Sigmoid colon (tissue), 7 donors: Measurements from ENCODE around the gene CHRM5. TPM values are rescaled to one million over a fixed set of nuclear protein-coding genes. Genes with fewer than 3 reads are reported as not detected.

Source experiments
- DNase-seq: peaks from one replicate; pipeline ENCODE4 v3.0.0-alpha.2; 2019
- H3K27ac ChIP-seq, 4 donors: fragments of 200-600 bp; sonication (generic); one replicate each; pipeline ENCODE4 v1.5.1; 2016 to 2019; ENCODE audit warnings: mild to moderate bottlenecking in 1 of 4
- H3K27me3 ChIP-seq, 3 donors: fragments of 200-600 bp; sonication (generic); one replicate each; pipeline ENCODE4 v1.5.1; 2019; ENCODE audit warnings: mild to moderate bottlenecking in 1 of 3
- H3K36me3 ChIP-seq, 4 donors: fragments of 200-600 bp; sonication (generic); one replicate each; pipeline ENCODE4 v1.5.1; 2016 to 2019
- H3K4me1 ChIP-seq, 4 donors: fragments of 200-600 bp; sonication (generic); one replicate each; pipeline ENCODE4 v1.5.1; 2017 to 2019
- H3K4me3 ChIP-seq, 4 donors: fragments of 200-600 bp; sonication (generic); one replicate each; pipeline ENCODE4 v1.5.1; 2017 to 2019; ENCODE audit warnings: mild to moderate bottlenecking in 2 of 4, moderate library complexity in 1 of 4
- H3K9me3 ChIP-seq, 4 donors: fragments of 200-600 bp in 3 of 4; sonication (generic) in 3 of 4; one replicate each; pipeline versions ENCODE4 v1.5.1 to v1.6.1; 2013 to 2019
- EP300 ChIP-seq, 4 donors: sonication (generic); formaldehyde crosslinking; IDR thresholded peaks; one replicate each; pipeline ENCODE4 v1.6.1; 2017; ENCODE audit warnings: antibody characterized with exemption in 4 of 4
- POLR2A ChIP-seq, 2 donors: fragments of 450-650 bp; IDR thresholded peaks; one replicate each; pipeline ENCODE4 v1.6.1; 2016; ENCODE audit warnings: antibody characterized with exemption in 2 of 2, mild to moderate bottlenecking in 2 of 2, moderate library complexity in 2 of 2
- POLR2AphosphoS5 ChIP-seq, 4 donors: sonication (generic); formaldehyde crosslinking; IDR thresholded peaks; one replicate each; pipeline ENCODE4 v1.6.1; 2017; ENCODE audit warnings: antibody characterized with exemption in 4 of 4
- WGBS, 2 donors: extraction: QIAGEN DNeasy Blood & Tissue Kit; methylation state at CpG; one replicate each; pipeline ENCODE4 v1.1.7; 2013; 5-methylcytosine and 5-hydroxymethylcytosine counted together
- intact Hi-C: fragments of 100-400 bp; cut with DNase I; formaldehyde crosslinking; loops from one replicate; pipeline ENCODE4 v1.15.1; 2023
- polyA plus RNA-seq, 3 donors: library from polyadenylated mRNA; stranded (reverse); fragments of 200-250 nt; gene quantifications; one replicate each; pipeline ENCODE4 v1.2.3, GENCODE V29; 2013
- total RNA-seq, 4 donors: library from RNA; depleted of rRNA; stranded (reverse); fragments of >200 nt; gene quantifications; one replicate each; pipeline ENCODE4 v1.1.0, GENCODE V29; 2016
- TF ChIP-seq, protein P1 (sequence below), 4 experiments: fragments of 450-650 bp in 3 of 4; fragments of 200-600 bp in 1 of 4; IDR thresholded peaks; one replicate each; pipeline ENCODE4 v1.5.1; 2016 to 2019; ENCODE audit warnings: antibody characterized with exemption in 4 of 4, mild to moderate bottlenecking in 3 of 4, moderate library complexity in 2 of 4
- donor health status: healthy with polysubstance abuse.
- donor health status: Bipolar disorder and iron deficiency.
- donor health status: healthy.

Gene CHRM5
- total and polyA plus RNA-seq, 7 donors, result 0.01 TPM; not detected in 6

DNA sequence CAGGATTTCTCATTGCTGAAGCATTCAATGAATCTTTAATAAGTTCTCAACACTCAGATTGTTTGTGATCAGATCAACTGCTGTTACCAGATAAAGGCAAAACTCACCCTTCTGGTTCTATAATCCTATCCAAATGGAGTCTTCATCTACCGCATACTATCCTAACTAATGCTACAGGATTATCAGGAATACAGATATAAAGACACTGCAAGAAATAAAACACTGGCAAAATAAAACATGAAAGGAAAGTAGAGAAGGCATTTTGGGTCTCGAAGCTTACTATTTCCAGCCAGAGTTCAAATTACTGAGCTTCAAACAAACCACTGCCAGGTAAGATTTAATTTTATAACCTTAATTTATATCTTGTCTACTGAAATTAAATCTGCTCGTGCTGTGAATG is 524 bp downstream of the CHRM5 start:
- DNase-seq, result no peak
- Histone ChIP-seq H3K9me3 (no peaks in the 10 kb centered on the region), H3K27ac (no peak overlapping the region), H3K36me3 (no peaks in the 10 kb centered on the region), H3K27me3 (no peaks in the 10 kb centered on the region), H3K4me1 (no peaks in the 10 kb centered on the region), H3K4me3 (no peak overlapping the region)
- TF ChIP-seq EP300 (IDR thresholded peaks at IDR 0.05), result no peak
- TF ChIP-seq POLR2AphosphoS5 (IDR thresholded peaks at IDR 0.05), result no peak
- no peak for TF ChIP-seq POLR2A (IDR thresholded peaks at IDR 0.05)
- TF ChIP-seq, protein P1, sequence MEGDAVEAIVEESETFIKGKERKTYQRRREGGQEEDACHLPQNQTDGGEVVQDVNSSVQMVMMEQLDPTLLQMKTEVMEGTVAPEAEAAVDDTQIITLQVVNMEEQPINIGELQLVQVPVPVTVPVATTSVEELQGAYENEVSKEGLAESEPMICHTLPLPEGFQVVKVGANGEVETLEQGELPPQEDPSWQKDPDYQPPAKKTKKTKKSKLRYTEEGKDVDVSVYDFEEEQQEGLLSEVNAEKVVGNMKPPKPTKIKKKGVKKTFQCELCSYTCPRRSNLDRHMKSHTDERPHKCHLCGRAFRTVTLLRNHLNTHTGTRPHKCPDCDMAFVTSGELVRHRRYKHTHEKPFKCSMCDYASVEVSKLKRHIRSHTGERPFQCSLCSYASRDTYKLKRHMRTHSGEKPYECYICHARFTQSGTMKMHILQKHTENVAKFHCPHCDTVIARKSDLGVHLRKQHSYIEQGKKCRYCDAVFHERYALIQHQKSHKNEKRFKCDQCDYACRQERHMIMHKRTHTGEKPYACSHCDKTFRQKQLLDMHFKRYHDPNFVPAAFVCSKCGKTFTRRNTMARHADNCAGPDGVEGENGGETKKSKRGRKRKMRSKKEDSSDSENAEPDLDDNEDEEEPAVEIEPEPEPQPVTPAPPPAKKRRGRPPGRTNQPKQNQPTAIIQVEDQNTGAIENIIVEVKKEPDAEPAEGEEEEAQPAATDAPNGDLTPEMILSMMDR (IDR thresholded peaks at IDR 0.05), result no peak
- 77 to 88% methylated on average over 3 of the region's 3 CpGs for WGBS, 2 donors
- intact Hi-C loops, result no loop called here

- no peaks in the 10 kb centered on the region for H3K36me3 ChIP-seq
- no peak for DNase-seq
- H3K27ac ChIP-seq, result no peak overlapping the region
- 92 to 96% methylated on average over 2 of the region's 2 CpGs for WGBS, 2 donors
- intact Hi-C loops, result no loop called here
- H3K9me3 ChIP-seq, result no peaks in the 10 kb centered on the region
- no peaks in the 10 kb centered on the region for H3K4me1 ChIP-seq
- no peak overlapping the region for H3K4me3 ChIP-seq
- H3K27me3 ChIP-seq, result no peaks in the 10 kb centered on the region
- TF ChIP-seq, protein P1 (IDR thresholded peaks at IDR 0.05), result no peak
- TF ChIP-seq EP300 (IDR thresholded peaks at IDR 0.05) (no peak), POLR2AphosphoS5 (IDR thresholded peaks at IDR 0.05) (no peak), POLR2A (IDR thresholded peaks at IDR 0.05) (no peak)
Measured at GRCh38 chr15:33971811-33972210, 3.5 kb downstream of the CHRM5 start.

- Histone ChIP-seq H3K36me3 (no peaks in the 10 kb centered on the region), H3K9me3 (no peaks in the 10 kb centered on the region), H3K27ac (no peak overlapping the region), H3K27me3 (no peaks in the 10 kb centered on the region), H3K4me3 (no peak overlapping the region), H3K4me1 (no peaks in the 10 kb centered on the region)
- TF ChIP-seq EP300 (IDR thresholded peaks at IDR 0.05), result no peak
- TF ChIP-seq, protein P1 (IDR thresholded peaks at IDR 0.05), result no peak
- TF ChIP-seq POLR2AphosphoS5 (IDR thresholded peaks at IDR 0.05), result no peak
- no peak for TF ChIP-seq POLR2A (IDR thresholded peaks at IDR 0.05)
- 89 to 92% methylated on average over 4 of the region's 4 CpGs for WGBS, 2 donors
- intact Hi-C loops, result no loop called here
- DNase-seq, result no peak
Measured at GRCh38 chr15:33975022-33975565, 6.8 kb downstream of the CHRM5 start.

- no peak overlapping the region for H3K27ac ChIP-seq
- TF ChIP-seq, protein P1 (IDR thresholded peaks at IDR 0.05), result no peak
- peaks cover 0 to 3% (median 0%) of the 10 kb centered on the region in 4 donors for H3K4me1 ChIP-seq
- intact Hi-C loops, result no loop called here
- no peak overlapping the region for H3K4me3 ChIP-seq
- DNase-seq, result no peak
- no peaks in the 10 kb centered on the region for H3K36me3 ChIP-seq
- H3K27me3 ChIP-seq, result no peaks in the 10 kb centered on the region
- H3K9me3 ChIP-seq, result no peaks in the 10 kb centered on the region
- WGBS, 2 donors, result 66 to 67% methylated on average over 7 of the region's 7 CpGs
Measured at GRCh38 chr15:33980159-33980558, 11.9 kb downstream of the CHRM5 start.

- H3K27me3 ChIP-seq, result no peaks in the 10 kb centered on the region
- WGBS, 2 donors, result 81 to 91% methylated on average over 1 of the region's 1 CpG
- H3K4me1 ChIP-seq, result peaks cover 0 to 10% (median 2%) of the 10 kb centered on the region in 4 donors
- H3K27ac ChIP-seq, result no peak overlapping the region
- intact Hi-C loops, result no loop called here
- no peaks in the 10 kb centered on the region for H3K36me3 ChIP-seq
- H3K9me3 ChIP-seq, result no peaks in the 10 kb centered on the region
- TF ChIP-seq EP300 (IDR thresholded peaks at IDR 0.05), result no peak
- TF ChIP-seq POLR2AphosphoS5 (IDR thresholded peaks at IDR 0.05), result no peak
- TF ChIP-seq POLR2A (IDR thresholded peaks at IDR 0.05), result no peak
- TF ChIP-seq, protein P1 (IDR thresholded peaks at IDR 0.05), result no peak
- H3K4me3 ChIP-seq, result no peak overlapping the region
- DNase-seq, result no peak
Measured at GRCh38 chr15:33982516-33982915, 14.2 kb downstream of the CHRM5 start.
